Colonic mucosa (tissue), 4 donors: ENCODE data around the gene TRIM8. TPM values are rescaled to one million over a fixed set of nuclear protein-coding genes. Genes with fewer than 3 reads are reported as not detected.

Source experiments
- DNase-seq: peaks from one replicate; pipeline ENCODE4 v3.0.0-alpha.2; 2020
- H3K27ac ChIP-seq: fragments of 200-600 bp; one replicate; pipeline ENCODE4 v1.8.0; 2021
- H3K27me3 ChIP-seq: fragments of 200-600 bp; one replicate; pipeline ENCODE4 v1.8.0; 2021
- H3K36me3 ChIP-seq: fragments of 200-600 bp; one replicate; pipeline ENCODE4 v1.8.0; 2021
- H3K4me1 ChIP-seq: fragments of 200-600 bp; one replicate; pipeline ENCODE4 v1.8.0; 2021; ENCODE audit warnings: mild to moderate bottlenecking
- H3K4me3 ChIP-seq: fragments of 200-600 bp; one replicate; pipeline ENCODE4 v1.8.0; 2021
- H3K9ac ChIP-seq, 2 donors: one replicate each; pipeline ENCODE4 v1.7.0; 2013; ENCODE audit warnings: control low read depth in 2 of 2, low read depth in 2 of 2, low read length in 2 of 2
- H3K9me3 ChIP-seq: fragments of 200-600 bp; one replicate; pipeline ENCODE4 v1.8.0; 2021
- CTCF ChIP-seq: fragments of 200-600 bp; IDR thresholded peaks from one replicate; pipeline ENCODE4 v1.8.0; 2022; ENCODE audit warnings: antibody characterized with exemption, mild to moderate bottlenecking
- intact Hi-C: fragments of 100-400 bp; cut with DNase I; formaldehyde crosslinking; loops from one replicate; pipeline ENCODE4 v1.14.1; 2022
- total RNA-seq, 2 donors: library from RNA; stranded (reverse); fragmentation: NEBNext Ultra II Directional in 1 of 2; extraction: Animal tissue kit (Norgen Biotek cat#: 25700) in 1 of 2; gene quantifications; one replicate each; pipeline ENCODE4 v1.2.1, GENCODE V29; 2021
- donor health status: healthy.
- donor health status: DM: no; HTN: no; CAD: no.
- donor health status: DM: no; HTN: no; CAD: no.

The TRIM8 gene
- total RNA-seq, 2 donors from 2014 or later = 64.9 to 79.6 TPM

- Histone ChIP-seq H3K27me3 (no peaks in the 10 kb centered on the region), H3K27ac (peak overlapping the region; percentile 33), H3K36me3 (no peaks in the 10 kb centered on the region), H3K9me3 (no peaks in the 10 kb centered on the region), H3K9ac (peak overlapping the region in 1 of 2 donors; percentile 19), H3K4me3 (no peak overlapping the region), H3K4me1 (peaks cover 4% of the 10 kb centered on the region)
- intact Hi-C loops = no loop called here
- TF ChIP-seq CTCF = no peak
- no peak for DNase-seq
Observed at GRCh38 chr10:102629661-102630614, 14.3 kb upstream of the TRIM8 start.

DNA sequence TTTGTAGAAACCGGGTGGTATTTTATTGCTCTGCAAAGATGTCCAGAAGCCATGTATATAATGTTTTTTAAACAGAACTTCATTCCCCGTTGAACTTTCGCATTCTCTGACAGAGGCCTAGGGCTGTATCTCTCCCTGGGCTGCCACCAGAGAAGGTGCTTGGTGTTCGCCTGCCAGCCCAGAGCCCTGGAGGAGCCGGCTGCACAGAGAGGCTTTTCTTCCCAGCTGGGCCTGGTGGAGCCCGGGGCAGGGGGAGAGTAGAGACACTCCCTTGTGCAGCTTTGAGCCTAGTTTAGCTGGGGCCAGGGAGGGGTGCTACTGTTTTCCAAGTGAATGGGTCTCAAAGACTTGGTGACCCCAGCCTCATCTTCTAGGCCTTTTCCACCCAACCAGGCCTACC lies 13.6 kb upstream of the TRIM8 start:
- no peaks in the 10 kb centered on the region for H3K9me3 ChIP-seq
- H3K4me3 ChIP-seq = no peak overlapping the region
- H3K9ac ChIP-seq = no peak overlapping the region
- DNase-seq = no peak
- no peaks in the 10 kb centered on the region for H3K36me3 ChIP-seq
- peak overlapping the region; percentile 33 for H3K27ac ChIP-seq
- no peak for TF ChIP-seq CTCF
- H3K27me3 ChIP-seq = no peaks in the 10 kb centered on the region
- H3K4me1 ChIP-seq = peaks cover 4% of the 10 kb centered on the region
- intact Hi-C loops = no loop called here

DNA sequence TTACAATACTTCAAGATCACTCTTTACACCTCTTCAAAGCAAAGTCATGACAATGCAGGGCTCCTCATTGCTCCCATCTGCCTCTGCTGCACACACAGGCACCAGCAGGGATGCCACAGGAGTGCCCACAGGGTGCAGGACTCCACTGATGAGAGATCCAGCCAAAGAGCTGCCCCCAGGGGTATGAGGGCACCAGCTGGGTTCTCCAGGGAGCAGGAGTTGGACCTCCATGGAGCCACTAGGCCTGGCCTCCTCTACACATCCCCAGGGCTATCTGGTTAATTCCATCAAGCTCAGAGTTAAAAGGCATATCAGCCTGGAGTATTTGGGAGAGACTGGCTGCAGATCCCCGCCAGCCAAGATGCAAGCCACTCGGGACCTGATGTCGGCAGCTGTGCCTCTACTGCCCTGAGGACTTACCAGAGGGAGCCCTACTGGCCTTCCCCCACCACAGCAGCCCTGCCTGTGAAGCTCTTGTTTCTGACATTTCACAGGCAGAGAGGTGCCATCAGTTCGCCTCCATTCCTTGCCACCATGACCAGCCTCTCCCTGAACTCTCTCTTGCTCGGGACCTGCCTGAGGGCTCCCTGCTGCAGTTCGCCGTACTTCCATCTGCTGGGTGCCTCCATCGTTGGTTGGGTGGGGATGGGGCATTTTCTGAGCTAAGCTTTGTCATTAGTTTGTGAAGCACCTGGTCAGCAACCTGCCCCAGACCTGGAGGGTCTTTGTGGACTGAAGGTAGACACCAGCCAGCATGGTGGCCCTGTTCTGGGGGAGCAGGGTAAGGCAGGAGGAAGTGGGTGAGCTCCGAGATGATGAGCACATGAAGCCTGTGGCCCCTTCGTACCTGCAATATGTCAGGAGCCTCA lies 12.5 kb upstream of the TRIM8 start:
- H3K9ac ChIP-seq = no peak overlapping the region
- TF ChIP-seq CTCF = no peak
- H3K27me3 ChIP-seq = no peaks in the 10 kb centered on the region
- H3K36me3 ChIP-seq = no peaks in the 10 kb centered on the region
- intact Hi-C loops = no loop called here
- peak overlapping the region; percentile 64 for H3K27ac ChIP-seq
- no peak for DNase-seq
- no peak overlapping the region for H3K4me3 ChIP-seq
- no peaks in the 10 kb centered on the region for H3K9me3 ChIP-seq
- H3K4me1 ChIP-seq = peaks cover 4% of the 10 kb centered on the region

DNA sequence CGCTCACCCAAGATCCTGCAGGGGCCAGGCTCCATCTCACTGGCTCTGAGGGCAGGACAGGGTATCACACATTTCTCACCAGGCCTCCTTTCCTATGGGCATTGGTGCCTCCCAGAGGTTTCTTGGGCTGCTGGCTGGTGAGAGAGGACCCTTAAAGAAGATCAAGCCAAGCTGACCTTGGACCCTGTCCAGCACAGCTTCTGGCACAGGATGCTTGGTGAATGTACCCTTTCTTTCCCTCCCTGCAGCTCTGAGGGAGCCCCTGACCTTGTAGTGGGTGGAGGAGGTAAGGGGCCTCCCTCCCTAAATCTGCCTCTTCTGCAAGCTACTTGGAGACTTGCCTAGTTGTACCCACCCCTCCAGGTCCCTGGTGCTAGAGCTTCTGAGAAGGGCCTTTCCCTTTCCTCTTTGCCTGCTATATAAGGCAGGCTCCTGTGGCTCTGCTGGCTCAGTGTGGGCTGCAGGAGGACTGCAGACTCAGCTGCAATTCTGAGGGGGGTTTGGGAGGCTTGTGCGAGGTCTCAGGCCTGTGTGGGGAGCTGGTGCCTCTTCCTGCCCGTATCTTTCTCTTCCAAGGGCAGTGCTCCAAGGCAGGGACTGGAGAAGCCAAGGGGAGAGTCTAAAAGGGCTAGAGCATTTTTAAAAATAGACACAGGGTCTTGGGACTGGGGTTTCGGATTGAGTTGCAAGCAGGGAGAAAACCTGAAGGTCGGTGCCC lies 11.7 kb upstream of the TRIM8 start:
- H3K4me3 ChIP-seq = no peak overlapping the region
- no peaks in the 10 kb centered on the region for H3K36me3 ChIP-seq
- H3K4me1 ChIP-seq = peaks cover 2% of the 10 kb centered on the region
- no peak for TF ChIP-seq CTCF
- intact Hi-C loops = no loop called here
- H3K9ac ChIP-seq = peak overlapping the region in 1 of 2 donors; percentile 8
- no peak for DNase-seq
- H3K9me3 ChIP-seq = no peaks in the 10 kb centered on the region
- peak overlapping the region; percentile 64 for H3K27ac ChIP-seq
- no peaks in the 10 kb centered on the region for H3K27me3 ChIP-seq

GRCh38 chr10:102633287-102633686 lies 11.0 kb upstream of the TRIM8 start:
- no peaks in the 10 kb centered on the region for H3K9me3 ChIP-seq
- no peaks in the 10 kb centered on the region for H3K4me1 ChIP-seq
- no peak overlapping the region for H3K4me3 ChIP-seq
- H3K27me3 ChIP-seq = no peaks in the 10 kb centered on the region
- no peak for DNase-seq
- H3K27ac ChIP-seq = peak overlapping the region; percentile 64
- TF ChIP-seq CTCF = no peak
- peak overlapping the region in 1 of 2 donors; percentile 12 for H3K9ac ChIP-seq
- no peaks in the 10 kb centered on the region for H3K36me3 ChIP-seq
- intact Hi-C loops = no loop called here
